ENCODE data around the gene ZBTB20.

Gene ZBTB20

GRCh38 chr3:115021061-115021460, 126.0 kb downstream of the ZBTB20 start:
- DNase-seq (ENCODE audit: low spot score), result no peak

- no peak for DNase-seq (ENCODE audit: low spot score)
Measured at GRCh38 chr3:115019900-115020299, 127.2 kb downstream of the ZBTB20 start.

- DNase-seq (ENCODE audit: low spot score), result no peak
Measured at GRCh38 chr3:115018694-115019093, 128.4 kb downstream of the ZBTB20 start.

- DNase-seq (ENCODE audit: low spot score), result no peak
Measured at GRCh38 chr3:115007966-115008365, 139.1 kb downstream of the ZBTB20 start.

GRCh38 chr3:115004201-115005140, 142.6 kb downstream of the ZBTB20 start:
- DNase-seq (ENCODE audit: low spot score), result no peak

- DNase-seq (ENCODE audit: low spot score), result no peak
Measured at GRCh38 chr3:114998971-114999579, 148.0 kb downstream of the ZBTB20 start.

- DNase-seq (ENCODE audit: low spot score), result no peak
Measured at GRCh38 chr3:114994554-114995341, 152.3 kb downstream of the ZBTB20 start.

- no peak for DNase-seq (ENCODE audit: low spot score)
Measured at GRCh38 chr3:114985776-114986175, 161.3 kb downstream of the ZBTB20 start.

GRCh38 chr3:114983248-114983647, 163.8 kb downstream of the ZBTB20 start:
- no peak for DNase-seq (ENCODE audit: low spot score)

GRCh38 chr3:114974387-114974786, 172.7 kb downstream of the ZBTB20 start:
- no peak for DNase-seq (ENCODE audit: low spot score)

GRCh38 chr3:114973536-114973935, 173.6 kb downstream of the ZBTB20 start:
- DNase-seq (ENCODE audit: low spot score), result no peak

- no peak for DNase-seq (ENCODE audit: low spot score)
Measured at GRCh38 chr3:114967168-114967567, 179.9 kb downstream of the ZBTB20 start.

GRCh38 chr3:114962189-114962588, 184.9 kb downstream of the ZBTB20 start:
- DNase-seq (ENCODE audit: low spot score), result no peak

- no peak for DNase-seq (ENCODE audit: low spot score)
Measured at GRCh38 chr3:114958930-114959329, 188.2 kb downstream of the ZBTB20 start.

GRCh38 chr3:114953800-114954199, 193.3 kb downstream of the ZBTB20 start:
- DNase-seq (ENCODE audit: low spot score), result no peak

- DNase-seq (ENCODE audit: low spot score), result no peak
Measured at GRCh38 chr3:114953215-114953799, 193.8 kb downstream of the ZBTB20 start.

GRCh38 chr3:114942773-114943172, 204.3 kb downstream of the ZBTB20 start:
- DNase-seq (ENCODE audit: low spot score), result no peak

- no peak for DNase-seq (ENCODE audit: low spot score)
Measured at GRCh38 chr3:114941626-114942309, 205.3 kb downstream of the ZBTB20 start.

- DNase-seq (ENCODE audit: low spot score), result no peak
Measured at GRCh38 chr3:114939920-114940319, 207.2 kb downstream of the ZBTB20 start.

GRCh38 chr3:114933407-114933806, 213.7 kb downstream of the ZBTB20 start:
- no peak for DNase-seq (ENCODE audit: low spot score)

GRCh38 chr3:114929971-114930732, 216.9 kb downstream of the ZBTB20 start:
- no peak for DNase-seq (ENCODE audit: low spot score)
